HG03442 (cell line): ENCODE results near the gene SAMSN1.

Experiments
- ATAC-seq: cut with Tn5 transposase; IDR thresholded peaks from one replicate; pipeline ENCODE4 v1.9.1; 2021; ENCODE audit warnings: mild to moderate bottlenecking, moderate library complexity; ENCODE audit not compliant: unreplicated experiment

SAMSN1 gene

DNA sequence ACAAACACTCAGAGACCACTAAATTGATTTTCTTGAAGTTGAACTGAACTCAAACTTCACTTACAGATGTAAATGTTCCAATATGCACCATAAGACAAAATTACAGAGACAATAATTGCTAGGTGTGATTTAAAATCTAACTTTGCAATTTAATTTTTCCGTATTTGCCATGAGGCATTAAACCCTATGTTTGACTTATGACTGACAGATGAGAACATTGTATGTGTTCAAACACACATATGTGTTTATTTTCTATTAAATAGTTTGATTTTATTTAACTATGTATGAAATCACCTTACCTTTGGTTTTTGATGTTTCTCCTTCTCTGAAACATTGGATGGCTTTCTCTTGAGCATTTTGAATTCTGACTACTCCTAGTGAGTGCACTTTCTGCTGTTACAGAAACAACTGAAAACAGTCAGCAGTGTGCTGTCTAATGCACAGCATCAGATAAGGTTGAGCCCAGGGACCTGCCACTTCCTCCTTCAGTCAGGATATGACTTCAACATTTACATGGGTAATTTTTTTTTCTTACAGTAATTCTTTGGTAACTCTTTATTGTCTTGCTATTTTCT, at the start of gene SAMSN1:
TSS of gene SAMSN1 (minus strand) at position 410 of the 575 bp plus-strand sequence. CDS start at position 356, 54 bp downstream.
- peak; percentile 80 for ATAC-seq

DNA sequence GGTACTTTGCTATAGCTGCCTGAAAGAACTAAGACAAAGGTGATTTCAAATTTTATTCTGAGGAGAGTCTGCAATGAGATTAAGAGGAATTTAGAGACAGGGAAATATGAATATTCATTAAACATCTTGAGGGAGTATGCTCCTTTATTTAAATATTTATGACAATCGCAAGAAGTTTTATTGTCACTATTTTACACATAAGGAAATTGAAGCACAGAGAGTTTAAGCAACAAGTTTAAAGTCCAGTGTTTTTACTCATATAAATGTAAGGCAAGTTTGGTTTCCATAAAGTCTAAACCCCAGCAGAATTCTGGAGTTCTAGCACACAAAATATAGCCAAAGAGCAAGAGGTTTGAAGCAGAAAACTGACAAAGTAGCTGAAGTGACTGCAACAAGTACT, 49.3 kb upstream of the SAMSN1 start:
- ATAC-seq = no peak

DNA sequence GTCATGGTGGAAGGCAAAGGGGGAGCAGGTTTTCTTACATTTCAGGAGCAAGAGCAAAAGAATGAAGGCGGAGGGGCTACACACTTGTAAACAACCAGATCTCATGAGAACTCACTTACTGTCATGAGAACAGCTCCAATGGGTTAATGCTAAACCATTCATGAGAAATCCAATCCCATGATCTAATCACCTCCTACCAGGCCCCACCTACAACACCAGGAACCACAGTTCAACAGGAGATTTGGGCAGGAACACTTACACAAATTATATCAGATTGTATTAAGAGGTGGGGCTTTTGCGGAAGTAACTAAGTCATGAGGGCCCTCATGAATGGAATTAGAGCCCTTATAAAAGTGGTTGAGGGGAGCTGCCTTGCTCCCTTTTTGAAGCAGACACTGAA, 48.9 kb upstream of the SAMSN1 start:
- ATAC-seq = no peak

DNA sequence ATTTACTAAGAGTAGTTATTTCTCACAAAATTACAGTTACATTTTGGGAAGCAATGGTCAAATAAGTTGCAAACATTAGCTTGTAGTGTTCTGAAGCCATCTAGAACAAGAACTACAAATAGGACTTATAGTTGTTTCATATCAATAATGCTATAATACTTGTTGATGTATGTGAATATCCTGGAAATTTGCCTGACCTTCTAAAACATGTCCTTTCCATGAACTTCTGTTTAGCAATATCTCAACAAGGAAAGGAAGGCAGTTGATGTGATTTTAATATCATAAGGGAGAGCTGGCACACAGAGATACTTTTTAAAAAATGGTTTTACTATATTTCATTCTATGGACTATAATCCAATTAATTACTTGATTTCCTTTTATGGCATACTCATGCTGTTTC, 47.1 kb upstream of the SAMSN1 start:
- ATAC-seq = no peak

DNA sequence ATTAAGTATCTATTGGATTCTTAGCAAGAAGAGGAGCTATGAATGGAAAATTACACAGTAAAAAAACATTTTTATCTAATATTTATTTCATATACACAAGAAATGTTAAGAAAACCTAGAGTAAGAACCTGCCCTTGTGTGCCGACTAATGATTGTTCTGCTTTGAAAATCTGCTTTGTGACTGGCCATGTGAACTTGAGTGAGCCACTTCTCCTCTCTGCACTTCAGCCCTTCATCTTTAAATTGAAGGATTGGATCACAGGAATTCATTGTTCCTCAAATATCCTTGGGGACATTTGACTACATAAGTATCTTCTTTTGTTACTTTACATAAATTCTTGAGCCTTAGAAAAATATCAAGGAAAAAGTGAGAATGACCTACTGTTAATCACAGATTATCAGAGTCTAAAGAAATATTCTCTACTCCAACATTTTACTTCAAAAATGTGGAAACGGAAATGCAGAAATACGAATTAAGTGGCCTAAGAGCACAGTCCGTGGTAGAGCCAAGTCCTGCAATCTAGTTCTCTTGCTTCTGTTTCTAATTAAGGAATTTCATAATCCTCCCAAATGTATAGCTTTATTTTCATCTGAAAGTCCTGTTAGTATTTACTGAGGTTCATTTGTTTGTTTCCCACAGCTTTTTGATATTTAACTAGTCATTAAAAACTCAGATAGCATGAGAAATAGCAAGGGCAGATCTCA, 46.3 kb upstream of the SAMSN1 start:
- no peak for ATAC-seq

DNA sequence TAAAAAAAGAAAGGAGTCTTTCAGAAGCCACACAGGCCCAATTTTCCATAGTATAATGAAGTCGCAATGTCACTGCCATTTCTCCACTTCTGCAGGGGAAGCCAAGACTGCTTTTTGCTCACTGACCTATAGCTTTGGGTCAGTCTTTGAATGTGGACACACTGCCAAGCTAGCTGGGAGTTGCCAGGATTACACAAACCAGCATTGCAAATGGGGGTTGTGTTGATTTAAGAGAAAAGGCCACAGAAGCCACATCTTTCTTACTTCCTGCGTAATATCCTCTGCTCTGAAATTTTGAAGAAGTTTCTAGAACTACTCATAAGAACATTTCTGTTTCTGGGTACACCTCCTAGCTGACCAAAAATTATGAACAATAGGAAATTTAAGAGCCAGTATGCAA, 45.8 kb upstream of the SAMSN1 start:
- peak; percentile 55 for ATAC-seq

DNA sequence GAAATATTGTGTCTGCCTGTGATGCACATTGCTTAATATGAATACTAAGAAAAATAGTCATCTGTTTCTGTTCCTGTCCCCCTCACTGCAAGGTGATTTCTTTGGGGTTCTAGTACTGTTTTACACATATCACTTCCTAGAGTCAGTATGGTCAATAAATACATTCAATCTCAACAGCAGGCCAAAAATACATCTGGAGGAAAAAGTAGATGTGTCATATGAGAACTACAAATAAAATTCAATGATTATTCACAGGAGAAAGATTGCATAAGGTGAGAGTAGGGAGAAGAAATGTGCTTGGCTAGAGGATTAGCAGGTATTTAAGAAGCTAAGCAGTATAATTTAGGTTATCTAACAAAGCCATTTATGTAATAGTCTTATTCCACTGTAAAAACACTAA, 45.3 kb upstream of the SAMSN1 start:
- no peak for ATAC-seq

DNA sequence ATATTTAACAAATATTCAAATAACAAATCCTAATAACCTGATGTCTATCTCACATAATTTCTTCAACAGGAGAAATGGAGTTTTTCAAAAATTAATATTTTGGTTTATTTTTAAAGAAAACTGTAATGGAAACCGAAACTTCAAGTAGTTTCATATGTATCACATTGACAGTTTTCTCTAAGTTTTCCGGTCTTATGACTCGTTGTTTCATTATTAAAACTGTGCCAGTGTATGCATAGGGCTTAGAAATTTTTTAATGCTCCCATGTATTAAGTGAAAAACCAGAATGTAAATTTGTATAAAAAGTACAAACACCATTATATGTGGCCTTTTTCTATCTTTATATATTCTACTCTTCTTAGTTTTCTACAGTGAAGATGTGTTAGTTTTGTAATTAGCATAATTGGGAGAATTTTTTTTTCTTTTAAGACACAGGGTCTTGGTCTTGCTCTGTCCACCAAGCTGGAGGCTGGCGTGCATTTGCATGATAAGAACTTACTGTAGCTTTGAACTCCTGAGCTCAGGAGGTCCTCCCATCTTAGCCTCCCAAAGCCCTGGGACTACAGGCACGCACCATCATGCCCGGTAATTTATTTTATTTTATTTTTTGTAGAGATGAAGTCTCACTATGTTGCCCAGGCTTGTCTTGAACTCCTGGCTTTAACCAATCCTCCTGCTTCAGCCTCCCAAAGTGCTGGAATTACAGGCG, 43.9 kb upstream of the SAMSN1 start:
- peak; percentile 75 for ATAC-seq

DNA sequence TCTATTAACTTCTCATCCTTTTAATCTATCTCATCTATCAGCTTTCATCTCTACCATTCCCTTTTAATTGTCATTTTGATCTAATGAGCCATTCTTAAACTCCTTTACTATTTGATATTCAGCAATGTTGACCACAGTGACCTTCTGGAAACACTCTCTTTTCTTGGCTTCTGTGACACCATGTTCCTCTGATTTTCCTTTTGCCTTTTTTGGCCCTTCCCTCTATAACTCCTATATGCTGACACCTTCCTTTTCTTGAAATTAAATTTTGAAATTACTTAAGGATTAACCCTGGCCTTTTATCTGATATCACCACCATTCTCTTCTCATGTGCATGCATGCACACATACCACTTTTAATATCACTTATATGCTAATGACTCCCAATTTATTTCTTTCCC, 41.2 kb upstream of the SAMSN1 start:
- no peak for ATAC-seq

DNA sequence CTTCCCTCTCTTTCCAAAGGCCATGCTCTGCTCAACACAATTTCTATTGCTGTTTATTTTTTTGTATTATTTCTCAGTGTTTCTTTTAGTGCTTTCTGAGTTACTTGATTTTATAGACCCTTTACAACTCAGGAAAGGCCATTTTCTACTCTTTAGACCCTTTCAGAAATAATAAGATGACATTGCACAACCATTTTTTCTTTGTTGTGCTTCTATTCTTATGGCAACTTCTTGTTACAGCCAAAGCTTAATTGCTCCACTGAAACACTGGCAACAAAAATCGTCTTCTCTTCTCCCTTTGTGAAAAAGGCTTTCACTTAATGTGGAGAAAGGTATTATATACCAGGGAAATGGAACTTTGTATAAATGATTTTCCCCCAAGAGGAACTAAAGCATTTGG, 39.0 kb upstream of the SAMSN1 start:
- ATAC-seq = no peak

DNA sequence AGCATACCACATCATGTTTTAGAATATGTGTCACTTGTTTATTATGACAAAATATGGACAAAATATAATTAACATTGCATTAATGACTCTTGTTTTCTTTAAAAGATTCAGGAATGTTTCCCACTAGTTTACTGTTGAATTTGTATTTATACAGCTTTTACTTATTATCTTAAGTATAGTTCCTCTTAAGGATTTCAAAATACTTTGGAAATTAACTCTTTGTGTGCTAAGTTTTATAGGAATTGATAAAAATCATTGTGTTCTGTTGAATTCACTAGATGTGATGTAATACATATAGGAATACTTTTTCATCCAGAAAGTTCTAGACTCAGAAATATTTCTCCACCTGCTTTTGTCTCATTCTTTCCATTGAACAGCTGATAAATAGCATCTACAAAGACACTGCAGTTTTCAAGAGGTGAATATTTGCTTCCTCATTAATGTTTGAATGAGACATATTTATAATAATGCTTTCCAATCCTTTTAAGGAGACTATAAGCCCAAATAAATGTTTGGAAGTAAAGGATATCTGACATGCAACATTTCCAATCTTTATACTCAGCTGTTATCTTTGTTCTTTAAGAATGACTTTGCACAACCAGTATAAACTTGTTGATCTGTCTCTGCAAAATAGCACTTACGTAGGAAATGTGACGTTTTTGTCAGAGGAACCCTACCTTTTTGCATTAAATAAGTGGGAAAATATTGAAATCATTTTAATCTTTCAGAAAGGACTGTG, 38.4 kb upstream of the SAMSN1 start:
- no peak for ATAC-seq

DNA sequence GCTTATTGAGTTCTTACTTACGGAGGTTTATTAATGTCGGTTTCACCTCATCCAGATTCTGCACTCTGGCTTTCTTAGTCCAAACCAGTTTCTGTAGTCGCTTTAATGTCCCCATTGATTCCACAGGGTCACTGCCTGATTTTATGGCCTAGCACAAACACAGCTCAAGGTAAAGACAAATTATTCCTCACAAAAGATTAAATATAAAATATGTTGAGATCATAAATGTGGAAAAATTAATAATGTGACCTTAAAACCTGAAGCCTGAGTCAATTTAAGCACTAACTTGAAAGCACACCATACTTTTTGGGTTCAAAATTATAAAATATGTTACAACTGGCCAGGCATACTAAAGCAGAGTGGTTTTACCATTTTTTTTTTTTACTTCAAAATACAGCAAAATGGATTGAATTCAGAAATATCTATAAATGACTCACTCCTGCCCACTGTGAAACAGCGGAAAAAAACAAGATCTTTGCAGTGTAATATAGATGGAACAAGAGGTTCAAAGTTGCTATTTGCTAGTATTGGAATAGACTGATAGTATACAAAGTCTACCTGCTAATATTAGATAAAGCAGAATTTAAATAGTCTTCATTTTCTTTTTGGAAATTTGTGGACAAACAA, 37.6 kb upstream of the SAMSN1 start:
- no peak for ATAC-seq

DNA sequence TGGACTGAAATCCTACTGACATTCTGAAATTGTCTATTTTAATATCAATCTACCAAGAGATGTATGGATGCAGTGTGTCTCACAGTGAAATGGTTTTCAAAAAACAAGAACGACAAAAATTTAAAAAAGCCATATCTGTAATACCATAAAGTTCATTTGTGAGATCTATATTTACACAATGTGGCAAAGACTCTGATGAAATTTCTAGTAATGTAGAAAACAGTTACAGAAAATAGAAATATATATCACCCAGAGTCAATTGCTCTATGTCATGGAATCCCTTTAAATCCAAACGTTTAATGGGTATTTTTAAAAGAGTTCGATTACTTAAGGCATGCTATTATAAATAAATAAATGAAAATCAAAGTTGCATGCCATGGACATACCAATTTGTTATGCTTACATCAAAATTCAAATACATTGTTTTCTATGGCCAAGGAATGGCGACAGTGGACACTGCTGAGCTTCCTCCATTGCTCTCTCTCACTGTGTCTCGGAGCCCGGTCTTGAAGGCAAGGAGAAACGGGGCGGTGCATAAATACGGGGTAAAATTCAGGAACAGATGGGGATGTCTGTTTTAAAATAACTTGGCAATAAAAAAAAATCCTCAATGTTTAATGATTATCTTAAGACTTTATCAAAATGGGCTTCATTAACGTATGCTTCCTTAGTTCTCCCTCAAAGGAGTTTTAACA, 37.0 kb upstream of the SAMSN1 start:
- no peak for ATAC-seq

DNA sequence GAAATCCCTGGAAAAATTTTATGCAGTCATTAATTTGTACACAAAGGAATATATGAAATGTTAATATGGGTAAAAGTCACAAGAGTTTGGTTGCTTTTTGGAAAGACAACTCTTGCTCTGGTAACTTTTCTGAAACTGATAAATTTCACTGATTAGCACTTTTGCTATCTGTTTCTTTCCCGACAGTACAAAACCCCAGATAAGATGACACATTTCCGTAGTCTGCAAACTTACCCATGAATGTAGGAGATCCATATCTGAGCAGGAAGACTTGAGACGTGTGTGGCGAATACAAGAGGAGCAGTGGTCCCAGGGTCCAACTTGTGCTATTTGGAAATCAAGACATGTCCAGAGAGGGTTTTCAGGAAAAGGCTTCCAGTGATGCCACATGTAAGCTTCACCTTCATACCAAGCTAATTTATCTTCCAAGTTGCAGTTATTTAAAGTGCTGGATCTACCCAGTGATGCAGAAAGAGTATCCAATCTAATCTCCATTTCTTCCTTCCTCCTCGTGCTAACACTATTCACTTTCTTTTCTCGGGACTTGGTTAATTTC, 35.9 kb upstream of the SAMSN1 start:
- no peak for ATAC-seq

DNA sequence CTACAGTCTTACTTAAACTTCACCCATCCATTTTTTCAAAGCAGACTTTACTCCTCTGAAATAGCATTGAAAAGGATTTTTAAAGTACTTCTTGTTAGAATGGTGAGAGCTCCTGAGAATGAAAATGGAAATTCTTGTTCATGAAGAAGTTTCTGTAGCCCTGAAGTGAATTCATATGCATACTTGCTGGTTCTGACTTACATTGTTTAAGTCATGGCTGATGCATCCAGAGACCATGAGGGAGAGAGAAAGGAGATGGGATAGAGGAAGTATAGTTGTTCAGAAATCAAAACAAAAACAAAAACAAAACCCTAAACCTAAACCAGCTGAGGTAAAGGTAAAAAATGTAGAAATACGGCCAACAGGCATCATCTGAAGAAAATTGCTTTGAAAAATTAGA, 27.1 kb upstream of the SAMSN1 start:
- no peak for ATAC-seq

DNA sequence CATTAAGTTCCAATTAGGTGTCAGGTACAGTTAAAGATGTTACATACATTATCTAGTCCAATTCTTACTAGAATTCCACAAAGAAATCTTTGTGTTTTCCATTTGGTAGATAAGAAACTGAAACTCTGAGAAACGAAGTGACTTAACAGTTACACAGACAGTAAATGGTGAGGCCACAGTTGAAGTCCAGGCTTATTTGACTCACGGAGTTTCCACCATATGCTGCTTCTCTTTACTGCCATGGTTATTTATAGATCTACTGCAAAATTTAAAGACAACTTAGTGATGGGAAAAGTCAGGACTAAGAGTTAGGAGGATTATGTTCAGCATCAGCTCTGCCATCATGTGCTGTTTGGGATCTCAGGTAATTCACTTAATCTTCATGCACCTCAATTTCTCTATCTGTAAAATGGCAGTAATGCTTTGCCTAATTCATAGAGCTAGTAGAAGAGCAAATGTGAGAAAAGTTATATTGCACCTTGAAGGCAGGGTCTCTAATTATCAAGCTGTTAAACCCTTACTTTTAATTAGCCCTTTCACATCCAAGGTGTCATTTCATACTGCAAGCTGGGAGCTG, 26.2 kb upstream of the SAMSN1 start:
- peak; percentile 54 for ATAC-seq

DNA sequence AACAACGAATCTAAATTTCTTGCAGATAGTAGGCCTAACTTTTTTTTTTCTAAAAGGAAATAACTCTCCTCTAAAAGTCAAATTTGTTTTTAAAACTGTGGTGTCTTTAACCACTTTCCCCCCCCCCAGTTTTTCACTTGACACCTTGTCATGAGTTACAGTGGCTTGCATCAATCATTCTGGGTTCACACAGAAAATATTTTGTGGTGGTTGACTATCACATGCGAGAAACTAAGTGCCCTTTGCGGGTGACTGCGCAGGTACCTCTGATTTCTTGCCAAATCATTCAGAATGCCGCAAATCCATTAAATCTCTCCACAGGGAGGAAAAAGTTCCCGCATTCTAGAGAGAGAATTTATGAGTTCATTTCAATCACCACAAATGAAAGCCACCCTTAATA, 23.8 kb upstream of the SAMSN1 start:
- no peak for ATAC-seq

DNA sequence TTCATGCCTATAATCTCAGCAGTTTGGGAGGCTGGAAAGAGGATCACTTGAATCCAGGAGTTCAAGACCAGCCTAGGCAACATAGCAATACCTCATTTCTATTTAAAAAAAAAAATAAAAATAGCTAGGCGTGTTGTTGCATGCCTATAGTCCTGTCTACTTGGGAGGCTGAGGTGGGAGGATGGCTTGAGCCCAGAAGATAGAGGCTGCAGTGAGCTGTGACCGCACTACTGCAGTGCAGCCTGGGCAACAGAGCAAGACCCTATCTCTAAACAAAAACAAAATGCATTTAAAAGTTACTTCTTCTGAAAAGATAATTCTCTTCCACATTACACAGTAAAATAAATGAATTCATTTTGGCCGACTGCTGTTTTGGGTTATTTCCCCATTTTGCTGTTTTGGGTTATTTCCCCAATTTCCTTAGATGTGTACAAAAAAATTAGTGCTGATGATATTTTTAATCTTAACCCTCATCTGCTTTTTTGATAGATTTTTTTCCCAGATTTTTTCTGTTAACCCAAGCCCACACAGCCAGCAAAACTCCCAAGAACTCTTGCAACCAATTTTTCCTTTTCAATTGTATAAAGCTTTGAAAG, 23.0 kb upstream of the SAMSN1 start:
- no peak for ATAC-seq
